Nasal cavity respiratory epithelium epithelial cell of viscerocranial mucosa (primary cell): Measurements from ENCODE around the gene EVC2. TPM values are rescaled to one million over a fixed set of nuclear protein-coding genes. Genes with fewer than 3 reads are reported as not detected.

Experiments
- total RNA-seq: library from RNA; depleted of rRNA; stranded (reverse); fragments of >200 nt; gene quantifications from 2 replicates; pipeline ENCODE4 v1.2.3, GENCODE V29; 2014

Gene EVC2, protein sequence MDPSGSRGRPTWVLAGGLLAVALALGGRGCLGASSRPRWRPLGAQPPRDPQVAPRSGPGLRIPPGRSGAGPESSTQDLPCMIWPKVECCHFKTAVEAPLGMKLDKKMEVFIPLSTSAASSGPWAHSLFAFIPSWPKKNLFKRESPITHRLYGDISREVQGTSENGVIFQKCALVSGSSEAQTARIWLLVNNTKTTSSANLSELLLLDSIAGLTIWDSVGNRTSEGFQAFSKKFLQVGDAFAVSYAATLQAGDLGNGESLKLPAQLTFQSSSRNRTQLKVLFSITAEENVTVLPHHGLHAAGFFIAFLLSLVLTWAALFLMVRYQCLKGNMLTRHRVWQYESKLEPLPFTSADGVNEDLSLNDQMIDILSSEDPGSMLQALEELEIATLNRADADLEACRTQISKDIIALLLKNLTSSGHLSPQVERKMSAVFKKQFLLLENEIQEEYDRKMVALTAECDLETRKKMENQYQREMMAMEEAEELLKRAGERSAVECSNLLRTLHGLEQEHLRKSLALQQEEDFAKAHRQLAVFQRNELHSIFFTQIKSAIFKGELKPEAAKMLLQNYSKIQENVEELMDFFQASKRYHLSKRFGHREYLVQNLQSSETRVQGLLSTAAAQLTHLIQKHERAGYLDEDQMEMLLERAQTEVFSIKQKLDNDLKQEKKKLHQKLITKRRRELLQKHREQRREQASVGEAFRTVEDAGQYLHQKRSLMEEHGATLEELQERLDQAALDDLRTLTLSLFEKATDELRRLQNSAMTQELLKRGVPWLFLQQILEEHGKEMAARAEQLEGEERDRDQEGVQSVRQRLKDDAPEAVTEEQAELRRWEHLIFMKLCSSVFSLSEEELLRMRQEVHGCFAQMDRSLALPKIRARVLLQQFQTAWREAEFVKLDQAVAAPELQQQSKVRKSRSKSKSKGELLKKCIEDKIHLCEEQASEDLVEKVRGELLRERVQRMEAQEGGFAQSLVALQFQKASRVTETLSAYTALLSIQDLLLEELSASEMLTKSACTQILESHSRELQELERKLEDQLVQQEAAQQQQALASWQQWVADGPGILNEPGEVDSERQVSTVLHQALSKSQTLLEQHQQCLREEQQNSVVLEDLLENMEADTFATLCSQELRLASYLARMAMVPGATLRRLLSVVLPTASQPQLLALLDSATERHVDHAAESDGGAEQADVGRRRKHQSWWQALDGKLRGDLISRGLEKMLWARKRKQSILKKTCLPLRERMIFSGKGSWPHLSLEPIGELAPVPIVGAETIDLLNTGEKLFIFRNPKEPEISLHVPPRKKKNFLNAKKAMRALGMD
- 8.2 and 13.0 TPM in 2 replicates for total RNA-seq

DNA sequence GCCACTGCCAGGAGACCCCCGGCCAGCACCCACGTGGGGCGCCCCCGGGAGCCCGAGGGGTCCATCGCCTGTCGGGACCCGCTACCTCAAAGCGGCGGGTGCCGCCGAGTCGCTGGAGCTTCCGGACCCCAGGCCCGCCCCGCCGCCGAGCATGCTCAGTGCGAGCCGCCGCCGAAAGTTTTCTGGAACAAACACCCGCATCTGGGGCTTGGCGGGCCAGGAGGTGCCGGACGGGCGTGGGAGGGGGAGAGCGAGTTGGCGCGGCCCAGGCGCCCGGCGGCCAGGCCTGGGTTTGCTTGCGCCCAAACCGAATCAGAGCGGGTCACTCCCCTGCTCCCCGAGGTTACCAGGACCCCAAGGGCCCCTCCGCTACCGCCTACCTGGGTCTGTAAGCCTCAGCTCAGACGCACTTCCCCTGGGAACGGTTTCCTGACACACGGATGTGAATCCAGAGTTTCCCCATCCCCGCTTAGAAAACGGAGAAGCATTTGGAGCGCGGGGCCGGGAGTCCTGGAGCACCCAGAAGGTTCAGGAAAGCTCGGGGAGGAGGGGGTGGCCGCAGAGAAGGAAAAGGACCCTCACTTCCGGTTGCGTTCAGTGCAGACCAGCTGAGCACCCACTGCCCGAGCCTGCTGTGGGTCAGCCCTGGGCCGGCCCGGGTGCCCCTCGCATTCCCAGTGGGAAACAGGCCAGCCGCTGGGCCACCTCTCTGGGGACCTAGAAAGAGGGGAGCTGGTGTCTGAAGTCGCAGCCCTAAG is at the start of gene EVC2:
Gene EVC2 (minus strand): TSS at position 111 of the 758 bp plus-strand sequence. CDS start 46 bp downstream, at position 65.

DNA sequence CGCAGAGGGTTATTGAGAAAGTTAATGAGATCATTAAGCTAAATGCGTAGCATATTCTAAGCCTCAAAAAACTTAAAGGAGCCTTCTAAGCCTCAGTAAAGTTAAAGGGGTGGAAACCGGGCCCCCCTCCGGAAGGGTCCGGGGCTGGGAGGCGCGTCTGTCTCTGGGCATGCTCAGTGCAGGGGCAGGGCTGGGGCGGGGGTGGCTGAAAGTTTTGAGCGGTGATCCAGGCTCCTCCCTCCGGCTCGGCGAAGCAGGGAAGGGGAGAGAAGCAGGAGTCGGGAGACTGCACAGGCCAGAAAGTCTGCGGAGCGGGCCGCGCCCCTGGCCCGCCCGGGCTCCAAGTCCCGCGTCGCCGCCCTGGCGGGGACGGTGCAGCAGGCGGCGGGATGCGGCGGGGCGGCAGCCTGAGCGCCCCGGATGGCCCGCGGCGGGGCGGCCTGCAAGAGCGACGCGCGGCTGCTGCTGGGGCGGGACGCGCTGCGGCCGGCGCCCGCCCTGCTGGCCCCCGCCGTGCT is 2.7 kb upstream of the EVC2 start, which contains the start of gene EVC:
Gene EVC (plus strand): TSS at position 241 of the 518 bp plus-strand sequence. CDS start 180 bp downstream, at position 421.

Other genes starting within 250 kb of the EVC2 start
- gene EVC, start 2.6 kb upstream of the EVC2 start, total RNA-seq, result 12.3 and 52.8 TPM in 2 replicates
- under 0.01 TPM in 1 of 2 replicates, not detected in the other for gene CRMP1, start 184.5 kb upstream of the EVC2 start, total RNA-seq